Testis (tissue), 2 donors: Measurements from ENCODE around the gene ENPEP.

ENCODE experiments used
- CTCF ChIP-seq, 3 experiments: fragments of 450-650 bp in 2 of 3; fragments of 200-600 bp in 1 of 3; sonication (generic) in 1 of 3; IDR thresholded peaks; one replicate each; pipeline ENCODE4 v1.5.1; 2016 to 2019; ENCODE audit warnings: antibody characterized with exemption in 3 of 3, mild to moderate bottlenecking in 2 of 3, moderate library complexity in 1 of 3
- POLR2A ChIP-seq: fragments of 450-650 bp; IDR thresholded peaks from one replicate; pipeline ENCODE4 v1.6.1; 2017; ENCODE audit warnings: antibody characterized with exemption, mild to moderate bottlenecking, moderate library complexity

DNA sequence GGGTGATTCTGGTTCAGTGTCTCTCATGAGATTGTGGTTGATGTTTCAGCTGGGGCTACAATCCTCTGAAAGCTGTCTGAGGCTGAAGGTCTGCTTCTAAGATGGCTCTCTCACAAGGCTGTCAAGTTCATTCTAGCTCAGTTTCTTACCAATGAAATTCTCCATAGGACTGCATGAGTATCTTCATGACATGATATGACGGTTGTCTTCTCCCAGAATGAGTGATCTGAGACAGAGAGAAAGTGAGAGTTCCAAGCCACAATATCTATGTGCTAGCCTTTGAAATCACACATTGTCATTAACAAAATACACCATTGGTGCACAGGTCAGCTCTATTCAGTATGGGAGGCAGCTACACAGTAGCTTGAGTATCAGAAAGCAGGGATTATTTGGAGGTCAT, 119.6 kb downstream of the ENPEP start:
- TF ChIP-seq CTCF (IDR thresholded peaks at IDR 0.05) (no peak), POLR2A (no peak)
